ENCODE measurements around the gene ACVR1. TPM values are rescaled to one million over a fixed set of nuclear protein-coding genes. Genes with fewer than 3 reads are reported as not detected.

Gene ACVR1
- total RNA-seq, 1 donor from 2014 or later = 22.4 TPM

GRCh38 chr2:157784169-157784822 lies 91.8 kb downstream of the ACVR1 start:
- H3K36me3 ChIP-seq (ENCODE audit: control insufficient read depth, insufficient read depth, low read length) = no peaks in the 10 kb centered on the region
- no peaks in the 10 kb centered on the region for H3K27me3 ChIP-seq (ENCODE audit: control insufficient read depth, insufficient read depth, low read length)
- TF ChIP-seq CTCF (IDR thresholded peaks at IDR 0.05; ENCODE audit: insufficient read depth, low read length, poor library complexity, severe bottlenecking) = no peak
- peak; percentile 71 for DNase-seq (ENCODE audit: low read depth)
- H3K4me3 ChIP-seq (ENCODE audit: low read depth, low read length) = no peak overlapping the region

- H3K27me3 ChIP-seq (ENCODE audit: control insufficient read depth, insufficient read depth, low read length) = no peaks in the 10 kb centered on the region
- no peak for TF ChIP-seq CTCF (IDR thresholded peaks at IDR 0.05; ENCODE audit: insufficient read depth, low read length, poor library complexity, severe bottlenecking)
- DNase-seq (ENCODE audit: low read depth) = no peak
- H3K4me3 ChIP-seq (ENCODE audit: low read depth, low read length) = no peak overlapping the region
- no peaks in the 10 kb centered on the region for H3K36me3 ChIP-seq (ENCODE audit: control insufficient read depth, insufficient read depth, low read length)
Observed at GRCh38 chr2:157783245-157783644, 92.9 kb downstream of the ACVR1 start.

- peak; percentile 43 for TF ChIP-seq CTCF (IDR thresholded peaks at IDR 0.05; ENCODE audit: insufficient read depth, low read length, poor library complexity, severe bottlenecking)
- Histone ChIP-seq H3K4me3 (ENCODE audit: low read depth, low read length) (no peak overlapping the region), H3K27me3 (ENCODE audit: control insufficient read depth, insufficient read depth, low read length) (no peaks in the 10 kb centered on the region), H3K36me3 (ENCODE audit: control insufficient read depth, insufficient read depth, low read length) (no peaks in the 10 kb centered on the region)
- DNase-seq (ENCODE audit: low read depth) = no peak
Observed at GRCh38 chr2:157782057-157782845, 93.9 kb downstream of the ACVR1 start.

GRCh38 chr2:157780211-157780610 lies 95.9 kb downstream of the ACVR1 start:
- Histone ChIP-seq H3K4me3 (ENCODE audit: low read depth, low read length) (no peak overlapping the region), H3K27me3 (ENCODE audit: control insufficient read depth, insufficient read depth, low read length) (no peaks in the 10 kb centered on the region), H3K36me3 (ENCODE audit: control insufficient read depth, insufficient read depth, low read length) (no peaks in the 10 kb centered on the region)
- TF ChIP-seq CTCF (IDR thresholded peaks at IDR 0.05; ENCODE audit: insufficient read depth, low read length, poor library complexity, severe bottlenecking) = no peak
- DNase-seq (ENCODE audit: low read depth) = no peak

GRCh38 chr2:157779794-157780193 lies 96.3 kb downstream of the ACVR1 start:
- Histone ChIP-seq H3K36me3 (ENCODE audit: control insufficient read depth, insufficient read depth, low read length) (no peaks in the 10 kb centered on the region), H3K4me3 (ENCODE audit: low read depth, low read length) (no peak overlapping the region), H3K27me3 (ENCODE audit: control insufficient read depth, insufficient read depth, low read length) (no peaks in the 10 kb centered on the region)
- no peak for DNase-seq (ENCODE audit: low read depth)
- TF ChIP-seq CTCF (IDR thresholded peaks at IDR 0.05; ENCODE audit: insufficient read depth, low read length, poor library complexity, severe bottlenecking) = no peak

All from kidney epithelial cell (primary cell).